Measurements from ENCODE around the gene NFATC1.

NFATC1 gene

GRCh38 chr18:79548986-79549637, 153.4 kb downstream of the NFATC1 start:
- no peak overlapping the region for H3K4me3 ChIP-seq (ENCODE audit: severe bottlenecking)
- peak; percentile 61 for DNase-seq (ENCODE audit: low spot score)
- H3K9me3 ChIP-seq (ENCODE audit: severe bottlenecking), result no peaks in the 10 kb centered on the region
- TF ChIP-seq CTCF (IDR thresholded peaks at IDR 0.05; ENCODE audit: poor library complexity, severe bottlenecking), result no peak
- H3K36me3 ChIP-seq (ENCODE audit: low read depth), result no peaks in the 10 kb centered on the region
- no peak for ATAC-seq (ENCODE audit: low read depth)
- H3K27ac ChIP-seq (ENCODE audit: poor library complexity, severe bottlenecking), result no peak overlapping the region
- no peaks in the 10 kb centered on the region for H3K4me1 ChIP-seq (ENCODE audit: insufficient read depth, poor library complexity, severe bottlenecking)
- peaks cover 12% of the 10 kb centered on the region for H3K27me3 ChIP-seq (ENCODE audit: insufficient read depth, poor library complexity, severe bottlenecking)

- Histone ChIP-seq H3K4me3 (ENCODE audit: severe bottlenecking) (no peak overlapping the region), H3K4me1 (ENCODE audit: insufficient read depth, poor library complexity, severe bottlenecking) (no peaks in the 10 kb centered on the region), H3K9me3 (ENCODE audit: severe bottlenecking) (no peaks in the 10 kb centered on the region), H3K36me3 (ENCODE audit: low read depth) (no peaks in the 10 kb centered on the region), H3K27ac (ENCODE audit: poor library complexity, severe bottlenecking) (no peak overlapping the region), H3K27me3 (ENCODE audit: insufficient read depth, poor library complexity, severe bottlenecking) (peaks cover 12% of the 10 kb centered on the region)
- DNase-seq (ENCODE audit: low spot score), result peak; percentile 35
- no peak for TF ChIP-seq CTCF (IDR thresholded peaks at IDR 0.05; ENCODE audit: poor library complexity, severe bottlenecking)
- no peak for ATAC-seq (ENCODE audit: low read depth)
Measured at GRCh38 chr18:79549638-79550000, 153.9 kb downstream of the NFATC1 start.

- H3K4me1 ChIP-seq (ENCODE audit: insufficient read depth, poor library complexity, severe bottlenecking), result no peaks in the 10 kb centered on the region
- H3K9me3 ChIP-seq (ENCODE audit: severe bottlenecking), result no peaks in the 10 kb centered on the region
- peaks cover 6% of the 10 kb centered on the region for H3K27me3 ChIP-seq (ENCODE audit: insufficient read depth, poor library complexity, severe bottlenecking)
- ATAC-seq (ENCODE audit: low read depth) (no peak), DNase-seq (ENCODE audit: low spot score) (no peak)
- TF ChIP-seq CTCF (IDR thresholded peaks at IDR 0.05; ENCODE audit: poor library complexity, severe bottlenecking), result no peak
- H3K4me3 ChIP-seq (ENCODE audit: severe bottlenecking), result no peak overlapping the region
- no peaks in the 10 kb centered on the region for H3K36me3 ChIP-seq (ENCODE audit: low read depth)
- H3K27ac ChIP-seq (ENCODE audit: poor library complexity, severe bottlenecking), result no peak overlapping the region
Measured at GRCh38 chr18:79552140-79552631, 156.5 kb downstream of the NFATC1 start.

GRCh38 chr18:79552696-79553095, 157.0 kb downstream of the NFATC1 start:
- Histone ChIP-seq H3K27ac (ENCODE audit: poor library complexity, severe bottlenecking) (no peak overlapping the region), H3K9me3 (ENCODE audit: severe bottlenecking) (no peaks in the 10 kb centered on the region), H3K4me3 (ENCODE audit: severe bottlenecking) (no peak overlapping the region), H3K27me3 (ENCODE audit: insufficient read depth, poor library complexity, severe bottlenecking) (peaks cover 1% of the 10 kb centered on the region), H3K36me3 (ENCODE audit: low read depth) (no peaks in the 10 kb centered on the region), H3K4me1 (ENCODE audit: insufficient read depth, poor library complexity, severe bottlenecking) (no peaks in the 10 kb centered on the region)
- TF ChIP-seq CTCF (IDR thresholded peaks at IDR 0.05; ENCODE audit: poor library complexity, severe bottlenecking), result no peak
- ATAC-seq (ENCODE audit: low read depth), result no peak
- DNase-seq (ENCODE audit: low spot score), result peak; percentile 40

- Histone ChIP-seq H3K9me3 (ENCODE audit: severe bottlenecking) (no peaks in the 10 kb centered on the region), H3K4me3 (ENCODE audit: severe bottlenecking) (no peak overlapping the region), H3K4me1 (ENCODE audit: insufficient read depth, poor library complexity, severe bottlenecking) (no peaks in the 10 kb centered on the region), H3K27me3 (ENCODE audit: insufficient read depth, poor library complexity, severe bottlenecking) (no peaks in the 10 kb centered on the region), H3K27ac (ENCODE audit: poor library complexity, severe bottlenecking) (no peak overlapping the region), H3K36me3 (ENCODE audit: low read depth) (no peaks in the 10 kb centered on the region)
- no peak for ATAC-seq (ENCODE audit: low read depth)
- peak; percentile 45 for DNase-seq (ENCODE audit: low spot score)
- TF ChIP-seq CTCF (IDR thresholded peaks at IDR 0.05; ENCODE audit: poor library complexity, severe bottlenecking), result no peak
Measured at GRCh38 chr18:79553154-79553553, 157.4 kb downstream of the NFATC1 start.
